OCI-LY3 (cell line): ENCODE measurements around the gene LIME1.

ENCODE experiments used
- H2AFZ ChIP-seq: fragments of 200-600, 300-600 bp; shearing (Covaris generic); 2 replicates; pipeline ENCODE4 v1.6.0; 2014; ENCODE audit warnings: antibody characterized with exemption, low read depth, low read length
- H3K27ac ChIP-seq: fragments of 200-600, 300-600 bp; sonication (generic); 2 replicates; pipeline ENCODE4 v1.5.1; 2014; ENCODE audit warnings: mild to moderate bottlenecking, low read length, moderate library complexity, mixed read lengths
- H3K27me3 ChIP-seq: fragments of 200-600, 300-600 bp; sonication (generic); 2 replicates; pipeline ENCODE4 v1.6.1; 2014; ENCODE audit warnings: low read depth, low read length, mixed read lengths
- H3K36me3 ChIP-seq: fragments of 200-600, 300-600 bp; sonication (generic); replicated peaks from 2 replicates; pipeline ENCODE3; 2014; ENCODE audit warnings: low read depth, low read length, mixed read lengths
- H3K4me1 ChIP-seq: fragments of 300-600, 200-600 bp; sonication (generic); 2 replicates; pipeline ENCODE4 v1.6.1; 2014; ENCODE audit warnings: low read length, mixed read lengths
- H3K4me2 ChIP-seq: fragments of 200-600, 300-600 bp; sonication (generic); 2 replicates; pipeline ENCODE4 v1.6.1; 2014; ENCODE audit warnings: low read length, mixed read lengths
- H3K4me3 ChIP-seq: fragments of 300-600, 200-600 bp; sonication (generic); 2 replicates; pipeline ENCODE4 v1.5.1; 2014; ENCODE audit warnings: antibody characterized with exemption, mild to moderate bottlenecking, low read length, moderate library complexity
- H3K79me2 ChIP-seq: fragments of 300-600, 200-600 bp; shearing (Covaris generic); 2 replicates; pipeline ENCODE4 v1.6.1; 2014; ENCODE audit warnings: mild to moderate bottlenecking, low read length, mixed read lengths
- H3K9ac ChIP-seq: fragments of 300-600, 200-600 bp; shearing (Covaris generic); 2 replicates; pipeline ENCODE4 v1.6.0; 2014; ENCODE audit warnings: mild to moderate bottlenecking, low read length, moderate library complexity
- H3K9me3 ChIP-seq: fragments of 200-600, 300-600 bp; shearing (Covaris generic); 2 replicates; pipeline ENCODE4 v1.6.1; 2014; ENCODE audit warnings: low read length, mixed read lengths; ENCODE audit not compliant: insufficient read depth
- H4K20me1 ChIP-seq: fragments of 200-600, 300-600 bp; sonication (generic); 2 replicates; pipeline ENCODE4 v1.6.1; 2016; ENCODE audit warnings: low read length, mixed read lengths; ENCODE audit not compliant: insufficient read depth
- EZH2phosphoT487 ChIP-seq: fragments of 200-600 bp; shearing (Covaris generic); IDR thresholded peaks from 2 replicates; pipeline ENCODE4 v1.6.1; 2018; ENCODE audit warnings: antibody characterized with exemption, mixed run types, low read depth
- TF ChIP-seq, protein P1 (sequence below): fragments of 200-600, 300-600 bp; sonication (generic); IDR thresholded peaks from 2 replicates; pipeline ENCODE4 v1.5.1; 2014; ENCODE audit warnings: antibody characterized with exemption, low read length, low read depth

LIME1 gene

DNA sequence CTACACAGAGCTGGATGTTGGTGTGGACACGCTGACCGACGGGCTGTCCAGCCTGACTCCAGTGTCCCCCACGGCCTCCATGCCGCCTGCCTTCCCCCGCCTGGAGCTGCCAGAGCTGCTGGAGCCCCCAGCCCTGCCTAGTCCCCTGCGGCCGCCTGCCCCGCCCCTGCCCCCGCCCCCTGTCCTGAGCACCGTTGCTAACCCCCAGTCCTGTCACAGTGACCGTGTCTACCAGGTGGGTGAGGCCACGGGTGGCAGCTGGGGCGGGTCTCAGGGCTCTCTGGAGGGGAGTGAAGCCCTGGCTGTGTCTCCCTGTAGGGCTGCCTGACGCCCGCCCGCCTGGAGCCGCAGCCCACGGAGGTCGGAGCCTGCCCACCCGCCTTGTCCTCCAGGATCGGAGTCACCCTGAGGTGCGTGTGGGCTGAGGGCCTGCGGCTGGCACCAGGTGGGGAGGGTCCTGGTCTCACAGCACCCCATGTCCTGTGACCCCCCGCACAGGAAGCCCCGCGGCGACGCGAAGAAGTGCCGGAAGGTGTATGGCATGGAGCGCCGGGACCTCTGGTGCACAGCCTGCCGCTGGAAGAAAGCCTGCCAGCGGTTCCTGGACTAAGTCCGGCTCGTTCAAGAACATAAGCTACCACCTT lies 6.0 kb downstream of the LIME1 start:
- H2AFZ ChIP-seq = no peak overlapping the region
- H3K9me3 ChIP-seq = no peaks in the 10 kb centered on the region
- H4K20me1 ChIP-seq = no peaks in the 10 kb centered on the region
- peaks cover 15% of the 10 kb centered on the region for H3K36me3 ChIP-seq
- H3K4me2 ChIP-seq = no peak overlapping the region
- H3K4me1 ChIP-seq = peaks cover 18% of the 10 kb centered on the region
- no peaks in the 10 kb centered on the region for H3K27me3 ChIP-seq
- TF ChIP-seq, protein P1, sequence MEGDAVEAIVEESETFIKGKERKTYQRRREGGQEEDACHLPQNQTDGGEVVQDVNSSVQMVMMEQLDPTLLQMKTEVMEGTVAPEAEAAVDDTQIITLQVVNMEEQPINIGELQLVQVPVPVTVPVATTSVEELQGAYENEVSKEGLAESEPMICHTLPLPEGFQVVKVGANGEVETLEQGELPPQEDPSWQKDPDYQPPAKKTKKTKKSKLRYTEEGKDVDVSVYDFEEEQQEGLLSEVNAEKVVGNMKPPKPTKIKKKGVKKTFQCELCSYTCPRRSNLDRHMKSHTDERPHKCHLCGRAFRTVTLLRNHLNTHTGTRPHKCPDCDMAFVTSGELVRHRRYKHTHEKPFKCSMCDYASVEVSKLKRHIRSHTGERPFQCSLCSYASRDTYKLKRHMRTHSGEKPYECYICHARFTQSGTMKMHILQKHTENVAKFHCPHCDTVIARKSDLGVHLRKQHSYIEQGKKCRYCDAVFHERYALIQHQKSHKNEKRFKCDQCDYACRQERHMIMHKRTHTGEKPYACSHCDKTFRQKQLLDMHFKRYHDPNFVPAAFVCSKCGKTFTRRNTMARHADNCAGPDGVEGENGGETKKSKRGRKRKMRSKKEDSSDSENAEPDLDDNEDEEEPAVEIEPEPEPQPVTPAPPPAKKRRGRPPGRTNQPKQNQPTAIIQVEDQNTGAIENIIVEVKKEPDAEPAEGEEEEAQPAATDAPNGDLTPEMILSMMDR = no peak
- TF ChIP-seq EZH2phosphoT487 = no peak
- no peaks in the 10 kb centered on the region for H3K79me2 ChIP-seq
- H3K27ac ChIP-seq = no peak overlapping the region
- no peak overlapping the region for H3K9ac ChIP-seq
- no peak overlapping the region for H3K4me3 ChIP-seq

- no peaks in the 10 kb centered on the region for H4K20me1 ChIP-seq
- no peak overlapping the region for H3K9ac ChIP-seq
- H3K27me3 ChIP-seq = no peaks in the 10 kb centered on the region
- no peak overlapping the region for H3K4me2 ChIP-seq
- no peaks in the 10 kb centered on the region for H3K9me3 ChIP-seq
- H2AFZ ChIP-seq = no peak overlapping the region
- H3K4me3 ChIP-seq = no peak overlapping the region
- H3K27ac ChIP-seq = no peak overlapping the region
- no peaks in the 10 kb centered on the region for H3K79me2 ChIP-seq
- TF ChIP-seq, protein P1 = no peak
- TF ChIP-seq EZH2phosphoT487 = no peak
- H3K36me3 ChIP-seq = peaks cover 15% of the 10 kb centered on the region
- H3K4me1 ChIP-seq = peaks cover 14% of the 10 kb centered on the region
These were observed 6.9 kb downstream of the LIME1 start for GRCh38 chr20:63743210-63743970.

- Histone ChIP-seq H4K20me1 (no peaks in the 10 kb centered on the region), H3K4me3 (no peak overlapping the region), H3K27me3 (no peaks in the 10 kb centered on the region), H3K36me3 (peaks cover 15% of the 10 kb centered on the region), H3K27ac (no peak overlapping the region), H3K4me2 (no peak overlapping the region), H3K79me2 (no peaks in the 10 kb centered on the region), H3K4me1 (peaks cover 6% of the 10 kb centered on the region; the same call in 1 of the 2 replicates), H2AFZ (no peak overlapping the region), H3K9me3 (no peaks in the 10 kb centered on the region), H3K9ac (no peak overlapping the region)
- no peak for TF ChIP-seq EZH2phosphoT487
- TF ChIP-seq, protein P1 = no peak
These were observed 7.7 kb downstream of the LIME1 start for GRCh38 chr20:63744158-63744557.

- Histone ChIP-seq H3K4me3 (no peak overlapping the region), H4K20me1 (no peaks in the 10 kb centered on the region), H2AFZ (no peak overlapping the region), H3K9me3 (no peaks in the 10 kb centered on the region), H3K79me2 (no peaks in the 10 kb centered on the region), H3K9ac (no peak overlapping the region), H3K27ac (no peak overlapping the region), H3K27me3 (no peaks in the 10 kb centered on the region), H3K4me1 (peaks cover 5% of the 10 kb centered on the region; the same call in 1 of the 2 replicates), H3K36me3 (peaks cover 15% of the 10 kb centered on the region), H3K4me2 (no peak overlapping the region)
- TF ChIP-seq, protein P1 = no peak
- no peak for TF ChIP-seq EZH2phosphoT487
These were observed 8.3 kb downstream of the LIME1 start for GRCh38 chr20:63744574-63745423.
